Fibroblast of upper back skin (primary cell): ENCODE measurements around the gene FGF14.
"Not testable (repeated sequence)": the region's sequence is repeated elsewhere in the genome, so short reads cannot be mapped to it uniquely, and the experiment has no call there.

Experiments
- DNase-seq: peaks from one replicate; pipeline ENCODE4 v3.0.0-alpha.2; 2013

Gene FGF14

DNA sequence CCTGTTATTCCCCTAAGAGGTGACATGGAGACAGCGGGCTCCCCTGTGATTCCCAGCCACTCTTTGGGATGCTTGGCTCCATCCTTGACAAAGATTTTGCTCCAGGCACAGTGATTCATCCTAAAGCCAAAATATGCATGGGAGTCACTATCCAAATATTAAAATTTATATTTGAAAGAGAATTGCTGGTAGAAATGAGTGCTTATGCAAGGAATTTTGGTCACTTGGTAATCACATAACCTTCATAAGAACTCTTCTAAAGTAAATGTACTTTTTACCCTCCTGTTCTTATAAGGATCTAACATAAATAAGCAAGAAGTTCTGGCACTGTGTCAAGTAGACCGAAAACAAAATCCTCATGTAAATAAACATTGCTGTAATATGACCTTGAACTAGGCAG lies 563.5 kb downstream of the FGF14 start:
- DNase-seq, result peak; percentile 2

DNA sequence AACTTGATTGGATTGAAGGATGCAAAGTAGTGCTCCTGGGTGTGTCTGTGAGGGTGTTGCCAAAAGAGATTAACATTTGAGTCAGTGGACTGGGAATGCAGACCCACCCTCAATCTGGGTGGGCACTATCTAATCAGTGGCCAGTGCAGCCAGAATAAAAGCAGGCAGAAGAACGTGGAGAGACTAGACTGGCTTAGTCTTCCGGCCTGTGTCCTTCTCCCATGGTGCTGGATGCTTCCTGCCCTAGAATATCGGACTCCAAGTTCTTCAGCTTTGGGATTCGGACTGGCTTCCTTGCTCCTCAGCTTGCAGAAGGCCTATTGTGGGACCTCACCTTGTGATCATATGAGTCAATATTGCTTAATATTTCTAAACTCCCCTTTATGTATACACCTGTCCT lies 564.1 kb downstream of the FGF14 start:
- not testable (repeated sequence) for DNase-seq

DNA sequence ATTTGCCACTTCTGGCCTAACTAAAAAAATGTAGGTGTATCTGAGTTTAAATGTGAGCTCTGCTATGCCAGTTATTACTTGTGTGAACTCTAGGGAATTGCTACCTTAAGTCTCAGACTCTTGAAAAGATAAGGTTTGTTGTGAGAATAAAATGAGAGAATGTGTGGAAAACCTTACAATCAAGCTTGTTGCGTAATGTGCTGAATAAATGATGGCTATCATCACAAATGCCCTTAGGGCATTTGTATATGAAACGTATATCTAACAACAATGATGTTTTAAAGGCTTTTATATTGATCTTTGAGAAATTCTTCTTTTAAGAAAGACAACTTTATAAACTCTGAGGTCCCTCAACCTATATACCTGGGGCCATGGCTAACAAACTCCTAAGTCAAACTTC lies 564.6 kb downstream of the FGF14 start:
- DNase-seq, result no peak

DNA sequence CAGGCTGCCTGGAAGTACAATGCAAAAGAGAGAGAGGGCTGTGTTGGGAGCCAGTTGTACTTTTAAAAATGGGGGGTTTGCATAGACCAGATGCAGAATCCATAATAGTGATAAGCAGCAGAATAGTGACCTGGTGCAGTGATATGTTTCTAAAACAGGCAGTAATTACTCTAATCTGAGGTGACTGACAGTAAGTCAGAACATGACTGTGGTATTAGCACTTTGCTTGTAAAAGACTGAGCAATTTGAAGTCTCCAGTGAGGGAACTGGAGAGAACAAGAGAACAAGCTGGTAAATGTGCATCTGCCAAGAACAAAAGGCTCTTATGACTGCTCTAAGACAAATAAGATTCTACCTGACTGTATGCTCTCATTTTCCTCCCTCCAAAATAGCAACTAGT lies 565.9 kb downstream of the FGF14 start:
- no peak for DNase-seq

DNA sequence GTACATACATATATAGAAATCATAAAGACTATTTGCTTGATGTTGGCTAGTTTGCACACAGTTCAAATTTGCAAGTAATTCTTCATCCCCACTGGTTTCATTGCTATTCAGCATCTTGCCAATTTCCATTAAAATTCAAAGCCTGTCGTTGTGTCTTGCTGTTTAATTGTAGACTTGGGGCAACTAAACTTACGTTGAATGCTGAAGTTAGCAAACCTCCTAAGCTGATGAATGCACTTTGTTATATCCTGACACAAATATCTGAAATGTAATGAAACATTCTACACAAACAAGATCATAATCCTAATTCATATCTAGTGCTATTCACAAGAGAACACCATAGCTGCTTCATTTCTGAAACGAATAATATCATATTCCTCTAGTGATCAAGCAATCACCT lies 568.2 kb downstream of the FGF14 start:
- DNase-seq, result no peak

DNA sequence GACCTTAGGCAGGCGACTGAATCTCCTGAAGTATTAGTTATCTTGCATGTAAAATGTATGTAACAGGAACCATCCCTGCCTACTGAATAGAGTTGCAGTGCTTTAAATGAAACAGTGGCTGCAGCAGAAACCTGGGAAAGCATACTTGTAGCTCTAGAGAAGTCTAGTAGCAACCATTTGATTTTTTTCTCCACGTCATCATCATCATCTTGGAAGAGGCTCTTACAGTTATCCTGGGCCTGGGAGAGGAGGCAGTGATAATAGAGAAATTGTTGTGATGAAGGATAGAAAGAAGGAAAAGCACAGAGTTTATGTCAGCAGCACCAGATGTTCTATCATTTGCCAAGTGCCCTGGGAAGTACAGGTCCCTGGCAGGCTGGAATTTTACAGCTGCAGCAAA lies 571.8 kb downstream of the FGF14 start:
- DNase-seq, result no peak

DNA sequence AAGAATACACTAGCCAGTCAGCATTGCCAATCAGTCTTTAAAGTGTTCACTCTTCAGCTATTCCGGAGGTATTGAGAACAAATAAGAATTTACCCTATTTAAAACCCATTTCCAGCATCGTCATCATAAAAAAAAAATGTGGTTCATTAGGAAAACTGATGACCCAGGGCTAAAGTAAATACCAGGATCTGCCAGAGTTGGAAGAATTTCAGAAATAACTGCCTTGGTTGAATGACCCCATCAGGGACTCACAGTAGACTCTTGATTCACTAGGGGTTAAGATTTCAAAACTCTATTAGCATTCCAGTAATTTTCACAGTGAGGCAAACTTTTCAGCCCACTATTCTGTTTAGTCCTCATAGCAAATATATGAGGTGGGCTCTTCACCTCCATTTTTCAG lies 572.4 kb downstream of the FGF14 start:
- no peak for DNase-seq

DNA sequence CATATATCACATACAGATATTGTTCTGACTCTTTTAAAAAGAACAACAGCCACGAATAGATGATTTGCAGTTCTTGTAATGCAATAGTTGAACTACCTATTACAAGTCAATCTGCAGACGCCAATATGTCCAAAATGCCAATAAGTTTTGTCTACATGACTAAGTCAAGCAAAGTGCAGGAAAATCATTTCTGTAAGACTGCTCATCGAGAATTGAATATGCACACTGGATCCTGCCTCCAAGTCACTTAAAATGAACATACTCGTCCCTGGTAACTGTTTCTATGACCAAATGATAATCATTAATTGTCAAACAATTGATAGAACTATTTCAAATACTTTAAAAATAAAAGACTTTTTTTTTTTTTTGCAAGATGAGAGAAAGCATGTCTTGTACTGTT lies 573.7 kb downstream of the FGF14 start:
- no peak for DNase-seq

DNA sequence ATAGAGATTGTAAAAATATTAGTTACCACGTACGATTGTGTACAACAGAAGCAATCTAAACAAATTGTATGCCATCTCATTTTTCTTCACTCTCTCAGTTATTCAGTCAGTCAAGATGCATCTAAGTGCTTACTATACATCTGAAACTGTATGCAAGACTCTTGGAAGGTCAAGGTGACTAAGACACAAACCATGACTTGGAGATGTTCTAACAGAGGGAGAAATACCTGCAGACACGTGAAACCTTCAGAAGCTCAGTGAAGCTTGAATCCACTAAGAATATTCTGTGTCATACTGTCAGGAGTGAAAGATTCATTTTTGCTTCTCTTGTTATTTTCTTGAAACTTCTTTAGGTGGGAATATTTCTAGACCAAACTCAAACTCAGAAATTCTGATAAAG lies 584.0 kb downstream of the FGF14 start:
- no peak for DNase-seq

DNA sequence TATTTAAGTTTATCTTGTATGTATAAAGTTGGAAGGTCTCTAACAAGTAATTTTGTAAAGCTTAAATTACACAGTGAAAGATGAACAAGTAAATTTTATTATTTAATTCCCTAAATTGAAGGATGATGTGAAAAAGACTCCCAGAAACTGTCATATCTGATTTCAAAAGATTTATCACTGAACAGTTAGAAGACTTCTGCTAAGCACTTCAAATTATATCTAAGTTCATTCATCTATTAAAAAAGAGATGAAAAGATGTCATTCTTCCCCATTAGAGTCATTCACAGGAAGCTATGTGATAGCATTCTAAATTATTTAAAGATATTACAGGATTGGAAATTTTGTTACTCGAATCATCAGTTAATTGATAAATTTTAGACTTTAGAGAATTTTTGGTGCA lies 590.0 kb downstream of the FGF14 start:
- DNase-seq, result no peak

DNA sequence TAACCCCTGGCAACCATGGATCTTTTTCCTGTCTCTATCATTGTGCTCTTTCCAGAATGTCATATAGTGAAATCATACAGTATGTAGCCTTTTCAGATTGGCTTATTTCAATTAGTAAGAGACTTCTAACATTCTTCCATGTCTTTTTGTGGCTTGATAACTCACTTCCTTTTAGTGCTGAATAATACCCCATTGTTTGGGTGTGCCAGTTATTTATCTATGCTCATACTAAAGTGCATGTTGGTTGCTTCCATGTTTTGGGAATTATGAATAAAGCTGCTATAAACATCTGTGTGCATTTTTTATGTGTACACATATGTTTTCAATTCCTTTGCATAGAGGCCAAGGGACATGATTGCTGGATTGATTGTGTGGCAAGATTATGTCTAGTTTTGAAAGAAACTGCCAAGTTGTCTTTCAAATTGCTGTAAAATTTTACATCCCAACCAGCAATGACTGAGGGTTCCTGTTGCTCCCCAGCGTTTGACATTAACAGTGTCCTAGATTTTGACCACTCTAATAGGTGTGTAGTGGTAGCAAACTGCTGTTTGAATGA lies 590.5 kb downstream of the FGF14 start:
- no peak for DNase-seq

DNA sequence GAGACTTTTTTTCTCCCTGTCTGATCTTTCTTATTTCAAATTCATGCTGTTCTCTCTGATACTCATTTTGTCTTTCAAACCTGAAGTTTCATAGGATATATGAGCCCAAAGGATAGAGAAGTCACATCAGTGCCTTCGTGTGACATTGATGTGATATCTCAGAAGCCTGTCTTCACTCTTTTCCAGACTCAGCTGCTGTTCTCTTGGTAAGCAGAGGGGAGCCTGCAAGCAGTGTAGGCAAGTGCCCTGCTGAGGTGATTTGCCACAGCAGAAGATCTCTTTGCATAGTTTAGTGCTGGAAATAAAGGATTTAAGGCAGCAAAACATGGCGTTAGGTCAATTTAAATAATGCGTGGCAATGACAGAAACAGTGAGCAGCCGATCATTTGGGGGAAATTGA lies 602.7 kb downstream of the FGF14 start:
- no peak for DNase-seq

DNA sequence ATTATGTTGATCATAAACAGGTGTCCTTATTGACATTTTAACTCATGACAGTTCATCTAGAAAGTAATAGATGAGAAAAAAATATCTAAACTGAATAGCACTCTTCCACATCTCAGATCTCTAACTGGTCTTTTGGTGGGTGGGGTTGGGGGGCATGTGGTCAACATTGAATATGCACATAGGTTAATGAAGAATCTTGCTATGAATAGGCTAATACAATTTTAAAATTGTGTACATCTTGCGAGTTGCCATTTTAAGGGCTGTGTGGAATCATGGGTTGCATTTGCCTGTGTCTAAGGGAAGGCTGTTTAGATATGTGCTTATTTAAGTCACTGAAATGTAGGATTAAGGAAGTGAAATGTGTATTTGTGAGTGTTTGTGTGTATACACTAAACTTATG lies 603.4 kb downstream of the FGF14 start:
- no peak for DNase-seq

DNA sequence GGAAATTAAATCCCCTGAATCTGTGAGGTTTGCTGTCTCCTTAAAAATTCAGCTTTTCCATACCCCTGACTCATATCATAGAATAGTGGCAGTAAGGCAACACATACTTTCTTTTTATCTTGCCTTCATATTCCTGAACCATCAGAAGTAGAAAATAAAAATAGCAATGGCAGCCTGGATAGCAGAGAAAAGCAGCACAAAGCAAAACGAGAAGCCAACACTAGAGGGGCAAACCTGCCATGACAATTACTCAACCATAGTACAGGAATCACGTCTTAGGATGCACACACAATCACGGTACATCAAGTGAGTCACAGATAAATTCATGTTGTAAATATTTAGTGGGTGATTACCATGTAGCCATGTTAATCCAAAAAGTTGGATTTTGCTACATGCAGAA lies 606.4 kb downstream of the FGF14 start:
- DNase-seq, result no peak

DNA sequence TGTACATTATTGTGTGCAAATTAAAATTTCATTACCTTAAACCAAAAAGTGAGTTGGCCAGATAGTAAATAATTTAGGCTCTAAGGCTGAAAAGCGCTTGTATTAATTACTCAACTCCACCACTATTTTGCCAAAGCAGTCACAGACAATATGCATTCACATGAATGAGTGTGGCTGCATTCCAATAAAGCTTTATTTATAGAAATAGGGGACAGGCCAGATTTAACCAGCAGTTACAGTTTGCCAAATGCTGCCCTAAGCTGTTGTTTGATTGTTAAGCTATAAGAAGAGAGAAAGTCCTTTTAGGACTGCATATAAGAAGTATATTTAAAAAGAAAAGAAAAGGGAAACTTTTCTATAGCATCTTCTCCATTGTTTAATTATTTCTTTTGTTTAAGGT lies 606.8 kb downstream of the FGF14 start:
- no peak for DNase-seq

DNA sequence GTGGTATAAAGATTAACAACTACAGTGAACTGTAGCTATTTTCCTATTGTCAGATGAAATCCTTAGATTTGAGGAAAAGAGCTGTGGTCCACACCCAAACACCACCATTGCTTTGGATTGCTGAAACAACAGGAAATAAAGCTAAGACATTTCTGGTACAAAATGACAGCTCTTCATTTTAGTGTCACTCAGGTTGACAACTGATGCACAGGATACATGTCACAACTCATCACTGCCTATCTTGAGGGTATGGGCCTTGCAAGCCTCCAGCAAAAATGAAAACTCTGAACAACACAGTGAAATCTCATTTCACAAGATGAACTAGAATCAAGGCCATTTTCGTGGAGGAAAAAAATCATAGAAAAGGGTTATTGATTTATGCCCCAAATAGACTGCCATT lies 609.7 kb downstream of the FGF14 start:
- no peak for DNase-seq

DNA sequence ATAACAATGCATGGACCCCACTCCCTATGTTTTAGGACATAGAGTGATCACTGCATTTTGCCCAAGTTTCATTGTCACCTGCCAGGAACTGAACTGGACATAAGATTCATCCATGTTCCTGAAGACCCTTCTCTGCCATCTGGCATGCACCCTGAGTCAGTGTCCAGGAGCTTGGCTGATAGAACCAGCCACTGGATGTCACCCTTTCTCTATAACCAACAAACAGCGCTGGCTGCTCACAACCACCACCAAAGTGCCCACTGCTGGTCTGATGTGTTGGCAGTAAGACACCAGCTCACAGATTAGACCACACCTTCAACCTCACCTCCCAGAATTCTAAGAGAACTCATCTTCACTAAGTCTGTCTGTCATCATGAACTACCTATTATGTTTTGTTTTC lies 616.0 kb downstream of the FGF14 start:
- peak; percentile 24 for DNase-seq

DNA sequence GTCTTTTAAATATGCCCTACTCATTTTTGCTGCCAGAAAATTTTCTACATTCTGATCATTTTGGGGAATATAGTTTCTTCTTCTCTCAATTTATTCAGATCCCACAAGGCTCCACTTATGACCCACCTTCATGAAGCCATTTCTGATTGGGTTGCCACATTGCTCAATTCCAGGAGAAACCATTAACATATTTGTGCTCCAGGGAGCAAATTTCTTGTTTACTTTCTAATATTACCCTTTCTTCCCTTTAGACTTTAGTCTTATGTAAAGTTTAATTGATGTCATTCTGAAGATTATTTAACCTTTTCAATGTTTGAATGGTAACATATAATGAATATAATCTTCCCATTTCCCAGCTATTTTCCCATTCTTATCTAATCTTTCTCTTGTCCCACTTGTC lies 617.5 kb downstream of the FGF14 start:
- DNase-seq, result no peak

DNA sequence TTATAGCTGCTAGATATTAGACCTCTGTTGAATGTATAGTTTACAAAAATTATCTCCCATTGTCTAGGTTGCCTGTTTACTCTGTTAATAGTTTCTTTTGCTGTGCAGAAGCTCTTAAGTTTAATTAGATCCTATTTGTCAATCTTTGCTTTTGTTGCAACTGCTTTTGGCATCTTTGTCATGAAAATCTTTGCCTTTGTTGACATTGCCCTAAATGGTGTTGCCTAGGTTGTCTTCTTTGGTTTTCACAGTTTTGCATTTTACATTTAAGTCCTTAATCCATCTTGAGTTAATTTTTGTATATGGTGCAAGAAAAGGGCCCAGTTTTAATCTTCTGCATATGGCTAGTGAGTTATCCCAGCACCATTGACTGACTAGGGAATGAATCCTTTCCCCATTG lies 618.3 kb downstream of the FGF14 start:
- no peak for DNase-seq

DNA sequence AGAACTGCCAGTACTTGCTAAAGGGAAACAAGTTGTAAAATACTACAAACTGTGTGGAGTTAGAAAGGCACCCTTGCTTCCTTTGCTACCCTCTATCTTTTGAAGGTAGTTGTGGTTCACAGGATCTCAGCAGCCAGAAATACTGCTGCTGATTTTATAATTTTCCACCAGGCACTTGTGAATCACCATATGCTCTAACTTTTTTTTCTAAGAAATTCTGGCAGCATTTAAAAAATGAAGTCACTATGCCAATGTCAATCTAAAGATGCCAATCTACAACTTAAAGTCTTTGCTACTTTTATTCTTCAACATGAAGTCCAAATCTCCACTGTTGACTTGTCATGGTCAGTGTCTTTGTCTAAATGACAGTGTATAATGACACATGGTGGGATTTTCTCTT lies 621.6 kb downstream of the FGF14 start:
- no peak for DNase-seq

DNA sequence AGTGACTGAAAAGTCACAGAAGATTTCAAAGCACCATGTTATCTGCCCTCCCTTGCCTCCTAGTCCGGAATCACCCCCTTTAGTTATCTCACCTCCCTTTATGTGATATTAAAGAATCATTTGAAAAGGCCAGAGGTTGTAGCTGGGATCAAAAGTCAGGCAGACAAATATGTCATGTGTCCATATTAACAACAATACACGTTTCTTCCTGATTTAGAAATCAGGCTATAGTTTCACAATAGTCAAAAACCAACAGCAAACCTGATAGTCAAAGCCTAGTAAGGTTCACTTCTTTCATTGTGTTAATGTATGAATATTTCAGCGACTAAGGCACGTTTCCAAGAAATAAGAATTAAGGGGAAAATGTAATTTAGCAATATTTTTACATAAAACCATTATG lies 622.7 kb downstream of the FGF14 start:
- DNase-seq, result no peak

DNA sequence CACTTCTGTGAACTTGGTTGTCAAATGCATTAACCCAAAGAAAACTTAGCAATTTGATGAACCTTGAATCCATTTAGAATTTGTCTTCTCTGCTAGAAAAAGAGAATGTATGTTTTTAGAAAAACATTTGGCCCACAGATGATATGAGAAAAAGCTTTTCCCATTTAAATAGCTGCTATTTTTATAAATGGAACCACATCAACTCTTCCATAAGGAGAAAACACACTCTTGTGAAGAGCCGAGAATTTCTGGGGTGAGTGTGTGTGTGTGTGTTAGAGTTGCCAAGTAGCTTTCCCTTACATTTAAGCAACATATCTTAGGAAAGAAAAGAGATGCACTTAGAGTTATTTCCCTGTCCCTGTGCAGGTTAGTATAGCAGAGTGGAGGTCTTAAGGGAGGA lies 626.6 kb downstream of the FGF14 start:
- DNase-seq, result no peak

DNA sequence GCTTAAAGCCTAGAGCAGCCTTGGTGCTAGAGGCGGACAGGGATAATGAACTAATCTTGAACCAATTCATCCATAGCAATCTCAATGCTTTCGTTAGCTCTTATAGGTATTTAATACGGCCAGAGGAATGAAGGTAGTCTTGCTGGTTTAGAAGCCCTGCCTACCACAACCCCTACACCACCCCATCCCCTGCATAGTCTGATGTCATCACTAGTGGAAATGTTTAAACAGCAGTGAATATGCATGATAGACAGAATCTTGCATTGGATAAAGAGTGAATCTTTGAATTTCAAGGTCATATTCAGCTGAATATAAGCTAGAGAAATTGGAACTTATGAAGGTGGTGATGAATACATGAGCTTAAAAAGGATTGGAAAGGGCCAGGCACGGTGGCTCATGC lies 627.5 kb downstream of the FGF14 start:
- DNase-seq, result no peak

DNA sequence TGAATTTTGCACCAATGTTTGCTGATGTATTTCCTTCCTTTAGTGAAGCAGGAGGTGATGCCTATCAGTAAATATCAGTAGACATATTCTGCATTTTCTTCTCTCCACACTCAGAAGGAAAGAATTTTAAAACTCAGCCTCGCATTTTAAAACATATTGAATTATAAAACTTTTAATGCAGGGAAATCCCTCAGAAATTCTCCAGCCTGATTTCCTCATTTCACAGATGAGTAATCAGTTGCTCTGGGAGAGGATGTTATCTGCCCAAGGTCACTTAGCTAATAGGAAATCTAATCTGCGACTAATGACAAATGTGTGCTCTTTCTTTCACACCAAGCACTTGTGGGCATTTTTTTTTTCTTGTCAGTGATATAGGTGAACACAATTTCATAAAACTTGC lies 628.8 kb downstream of the FGF14 start:
- no peak for DNase-seq

DNA sequence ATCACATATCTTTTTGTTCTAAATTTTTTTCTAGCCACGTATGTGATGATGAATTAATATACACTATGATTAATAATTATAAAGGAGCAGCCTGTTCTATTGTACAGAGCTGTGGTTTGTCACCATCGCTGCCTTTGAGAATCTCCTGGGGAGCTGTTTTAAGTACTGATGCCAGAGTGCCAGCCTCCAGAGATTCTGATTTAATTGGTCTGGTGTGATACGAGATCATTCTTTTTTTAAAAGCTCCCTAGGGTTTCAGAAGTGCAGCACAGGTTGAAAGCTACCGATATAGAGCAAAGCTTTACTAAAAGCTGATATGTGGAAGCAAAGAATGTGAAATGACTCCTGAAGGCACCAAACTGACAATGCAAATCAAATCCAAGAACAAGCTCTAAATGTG lies 634.7 kb downstream of the FGF14 start:
- DNase-seq, result no peak

DNA sequence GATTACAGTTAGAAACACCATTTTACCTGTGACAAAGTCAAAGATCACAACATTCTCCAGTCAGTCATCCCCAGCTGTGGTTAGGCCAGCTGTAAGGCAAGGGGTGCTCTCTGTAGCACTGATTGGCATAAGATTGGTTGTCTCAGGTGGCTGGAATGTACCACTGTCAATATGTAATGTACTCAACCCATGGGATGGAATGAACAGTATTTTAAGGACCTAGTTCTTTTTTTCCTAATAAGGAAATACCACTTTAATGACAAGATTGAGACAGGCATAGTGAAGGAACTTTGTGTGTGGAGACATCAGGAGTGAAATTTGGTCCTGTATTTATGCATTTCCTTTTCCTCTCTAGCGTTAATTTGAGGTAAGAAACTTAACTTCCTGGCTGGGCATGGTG lies 638.7 kb downstream of the FGF14 start:
- DNase-seq, result peak; percentile 20
